ENCODE measurements around the gene MCF2L.

Gene MCF2L

DNA sequence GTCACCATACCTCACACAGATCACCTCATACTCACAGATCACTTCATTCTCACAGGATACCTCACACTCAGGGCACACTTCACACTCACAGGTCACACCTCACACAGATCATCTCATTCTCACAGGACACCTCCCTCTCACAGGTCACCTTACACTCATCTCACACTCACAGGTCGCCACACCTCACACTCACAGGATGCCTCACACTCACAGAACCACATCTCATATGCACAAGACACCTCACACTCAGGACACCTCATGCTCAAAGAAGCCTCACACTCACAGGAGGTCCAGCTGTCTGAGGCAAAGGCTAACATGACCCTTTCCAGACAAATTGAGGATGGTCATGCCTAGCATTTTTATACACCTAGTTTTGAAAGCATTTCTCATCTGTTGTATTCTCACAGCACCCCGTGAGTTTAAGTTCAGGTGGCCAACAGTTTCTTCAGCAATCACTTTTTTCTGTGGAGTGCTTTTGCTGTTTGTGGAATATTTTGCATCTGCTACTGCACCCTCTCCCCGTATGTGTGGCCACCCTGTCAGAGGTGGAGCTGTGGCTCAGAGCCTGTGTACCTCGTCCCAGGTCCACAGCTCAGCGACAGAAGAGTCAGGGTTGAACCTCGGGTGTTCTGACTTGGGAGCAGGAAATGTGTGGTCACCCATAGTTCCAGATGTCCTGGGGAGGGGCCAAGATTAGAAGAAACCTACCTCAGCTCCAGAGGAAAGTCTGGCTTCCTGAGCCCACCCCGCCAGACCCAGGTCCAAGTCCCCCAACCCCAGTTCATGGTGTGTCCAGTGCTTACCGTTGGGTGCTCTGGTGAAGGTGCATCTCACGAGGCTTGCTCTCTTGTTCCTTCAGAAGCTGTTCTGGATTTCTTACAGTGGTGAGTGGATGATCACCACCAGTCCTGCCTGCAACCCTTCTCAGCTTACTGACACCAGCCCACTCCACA is 144.2 kb downstream of the MCF2L start:
- Histone ChIP-seq H3K4me1 (ENCODE audit: control insufficient read depth, insufficient read depth, low read length) (no peaks in the 10 kb centered on the region), H3K27me3 (replicated peaks; ENCODE audit: control insufficient read depth, insufficient read depth, low read length) (peaks cover 26% of the 10 kb centered on the region), H3K4me3 (ENCODE audit: low read length) (no peak overlapping the region), H3K9ac (ENCODE audit: low read length) (no peak overlapping the region), H3K36me3 (ENCODE audit: control insufficient read depth, insufficient read depth, low read length, severe bottlenecking) (no peaks in the 10 kb centered on the region), H3K9me3 (ENCODE audit: control insufficient read depth, low read length) (no peaks in the 10 kb centered on the region)
- no peak for DNase-seq (ENCODE audit: low read depth)

DNA sequence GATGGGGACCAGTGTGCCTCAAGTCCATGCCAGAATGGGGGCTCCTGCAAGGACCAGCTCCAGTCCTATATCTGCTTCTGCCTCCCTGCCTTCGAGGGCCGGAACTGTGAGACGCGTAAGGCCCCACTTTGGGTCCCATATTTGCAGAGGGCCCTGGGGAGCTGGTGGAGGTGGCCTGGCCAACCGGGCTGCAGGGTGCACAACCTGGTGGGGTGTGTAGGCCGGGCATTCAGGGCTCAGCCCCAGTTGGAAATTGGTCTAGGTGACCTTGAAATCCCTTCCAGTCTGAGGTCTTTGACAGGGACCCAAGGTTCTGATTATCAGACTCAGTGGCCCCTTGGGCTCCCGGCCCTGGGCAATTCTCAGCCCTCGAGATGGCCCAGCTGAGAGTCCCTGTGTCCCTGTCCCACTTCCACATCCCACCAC is 144.8 kb downstream of the MCF2L start:
- no peak for DNase-seq (ENCODE audit: low read depth)
- Histone ChIP-seq H3K9me3 (ENCODE audit: control insufficient read depth, low read length) (no peaks in the 10 kb centered on the region), H3K4me3 (ENCODE audit: low read length) (no peak overlapping the region), H3K4me1 (ENCODE audit: control insufficient read depth, insufficient read depth, low read length) (no peaks in the 10 kb centered on the region), H3K9ac (ENCODE audit: low read length) (no peak overlapping the region), H3K36me3 (ENCODE audit: control insufficient read depth, insufficient read depth, low read length, severe bottlenecking) (no peaks in the 10 kb centered on the region), H3K27me3 (replicated peaks; ENCODE audit: control insufficient read depth, insufficient read depth, low read length) (peaks cover 33% of the 10 kb centered on the region)

DNA sequence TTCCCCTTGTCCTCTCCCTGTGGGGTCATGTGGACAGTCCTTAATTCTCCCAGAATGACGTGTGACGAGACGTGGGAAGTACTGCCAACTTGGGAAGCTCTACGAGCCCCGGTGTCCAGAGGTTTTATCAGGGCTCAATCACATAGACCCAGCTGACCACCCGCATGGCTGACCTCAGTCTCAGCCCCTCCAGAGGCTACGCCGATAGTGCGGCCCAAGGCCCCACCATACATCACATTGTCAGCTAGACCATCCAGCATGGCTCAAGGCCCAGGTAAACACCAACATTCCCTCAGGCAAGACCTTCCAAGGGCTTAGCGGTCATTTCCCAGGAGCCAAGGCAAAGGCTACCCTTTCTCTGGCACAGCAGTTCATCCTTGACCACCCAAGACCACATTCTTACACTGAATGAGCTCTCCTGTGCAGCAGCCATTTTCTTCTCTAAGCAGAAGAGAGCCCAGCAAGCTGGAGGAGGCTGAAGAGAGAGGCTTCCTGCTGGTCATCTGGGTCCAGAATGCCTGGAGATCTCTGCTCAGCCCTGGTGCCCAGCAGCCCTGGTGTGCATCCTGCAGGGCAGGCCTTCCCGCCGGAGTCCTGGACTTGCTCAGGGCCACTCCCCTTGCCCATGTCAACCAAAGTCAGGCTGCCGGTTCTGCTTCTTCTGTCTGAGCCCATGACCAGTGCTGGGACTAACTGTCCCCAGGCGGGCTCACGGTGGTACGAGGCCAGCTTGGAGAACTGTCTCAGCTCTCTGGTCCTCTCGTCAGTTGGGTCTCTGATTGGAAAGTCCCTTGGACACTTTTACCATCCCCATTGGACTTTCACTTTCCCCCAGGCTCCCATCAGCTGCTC is 145.7 kb downstream of the MCF2L start:
- Histone ChIP-seq H3K9me3 (ENCODE audit: control insufficient read depth, low read length) (no peaks in the 10 kb centered on the region), H3K27me3 (replicated peaks; ENCODE audit: control insufficient read depth, insufficient read depth, low read length) (peaks cover 40% of the 10 kb centered on the region), H3K4me3 (ENCODE audit: low read length) (no peak overlapping the region), H3K36me3 (ENCODE audit: control insufficient read depth, insufficient read depth, low read length, severe bottlenecking) (no peaks in the 10 kb centered on the region), H3K4me1 (ENCODE audit: control insufficient read depth, insufficient read depth, low read length) (no peaks in the 10 kb centered on the region), H3K9ac (ENCODE audit: low read length) (no peak overlapping the region)
- DNase-seq (ENCODE audit: low read depth): no peak

DNA sequence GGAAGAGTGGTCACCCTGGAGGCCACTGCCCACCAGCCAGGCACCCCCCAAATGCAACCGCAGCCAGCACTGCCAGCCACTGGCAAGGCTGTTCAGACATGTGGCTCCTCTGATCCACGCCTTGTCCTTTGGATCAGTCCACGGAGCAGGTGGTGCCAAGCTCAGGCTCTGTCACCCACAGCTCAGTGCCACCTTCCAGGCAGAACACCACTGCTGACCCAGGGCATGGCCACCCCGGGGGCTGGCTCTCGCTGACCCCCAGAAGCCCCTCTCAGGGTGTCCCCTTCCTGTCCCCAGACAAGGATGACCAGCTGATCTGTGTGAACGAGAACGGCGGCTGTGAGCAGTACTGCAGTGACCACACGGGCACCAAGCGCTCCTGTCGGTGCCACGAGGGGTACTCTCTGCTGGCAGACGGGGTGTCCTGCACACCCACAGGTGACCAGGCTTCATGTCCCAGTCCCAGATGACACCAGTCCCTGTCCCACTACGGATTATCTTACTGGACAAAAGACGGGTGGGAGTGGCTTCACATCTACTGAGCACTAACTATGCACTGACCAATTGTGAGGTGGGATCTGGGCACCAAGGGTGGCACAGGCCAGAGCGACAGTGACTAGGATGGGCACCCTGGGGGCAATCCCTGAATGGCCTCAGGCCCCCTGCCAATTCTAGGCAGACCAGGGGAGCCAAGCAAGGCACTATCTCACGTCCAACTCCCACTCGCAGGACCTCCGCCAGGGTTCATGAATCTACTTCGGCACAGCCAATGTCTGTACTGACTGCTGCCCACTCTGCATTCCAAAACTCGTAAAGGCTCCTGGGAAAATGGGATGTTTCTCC is 146.6 kb downstream of the MCF2L start:
- no peak overlapping the region for H3K9ac ChIP-seq (ENCODE audit: low read length)
- no peak overlapping the region for H3K4me3 ChIP-seq (ENCODE audit: low read length)
- H3K27me3 ChIP-seq (replicated peaks; ENCODE audit: control insufficient read depth, insufficient read depth, low read length): peaks cover 41% of the 10 kb centered on the region
- H3K9me3 ChIP-seq (ENCODE audit: control insufficient read depth, low read length): no peaks in the 10 kb centered on the region
- H3K4me1 ChIP-seq (ENCODE audit: control insufficient read depth, insufficient read depth, low read length): no peaks in the 10 kb centered on the region
- DNase-seq (ENCODE audit: low read depth): no peak
- no peaks in the 10 kb centered on the region for H3K36me3 ChIP-seq (ENCODE audit: control insufficient read depth, insufficient read depth, low read length, severe bottlenecking)

DNA sequence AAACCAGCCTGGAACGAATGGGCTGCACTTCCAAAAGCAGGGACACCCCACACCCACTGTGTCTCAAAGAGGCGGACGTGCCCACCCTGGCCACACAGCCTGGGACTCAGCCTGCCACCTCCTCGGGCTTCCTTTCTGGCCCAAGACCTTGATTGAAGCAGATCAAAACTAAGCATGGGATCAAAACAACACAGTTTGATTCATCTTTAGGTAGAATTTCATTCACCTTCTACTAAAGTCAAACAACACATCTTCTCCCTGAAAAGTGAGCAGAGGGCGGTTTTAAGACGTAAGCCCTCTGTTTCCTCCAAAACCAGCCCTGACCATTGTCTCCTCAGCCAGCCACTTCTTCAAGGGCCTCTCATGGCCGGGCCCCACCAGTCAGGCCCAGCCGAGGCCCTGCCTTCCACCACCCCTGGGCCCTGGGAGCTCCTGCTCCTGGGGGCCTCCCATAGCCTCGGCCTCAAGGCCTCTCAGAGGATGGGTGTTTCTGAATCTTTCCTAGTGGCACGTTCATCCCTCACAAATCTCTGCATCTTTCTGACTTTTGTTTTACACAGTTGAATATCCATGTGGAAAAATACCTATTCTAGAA is 147.3 kb downstream of the MCF2L start:
- Histone ChIP-seq H3K4me3 (ENCODE audit: low read length) (no peak overlapping the region), H3K9me3 (ENCODE audit: control insufficient read depth, low read length) (no peaks in the 10 kb centered on the region), H3K9ac (ENCODE audit: low read length) (no peak overlapping the region), H3K36me3 (ENCODE audit: control insufficient read depth, insufficient read depth, low read length, severe bottlenecking) (no peaks in the 10 kb centered on the region), H3K4me1 (ENCODE audit: control insufficient read depth, insufficient read depth, low read length) (no peaks in the 10 kb centered on the region), H3K27me3 (replicated peaks; ENCODE audit: control insufficient read depth, insufficient read depth, low read length) (peaks cover 35% of the 10 kb centered on the region)
- no peak for DNase-seq (ENCODE audit: low read depth)

DNA sequence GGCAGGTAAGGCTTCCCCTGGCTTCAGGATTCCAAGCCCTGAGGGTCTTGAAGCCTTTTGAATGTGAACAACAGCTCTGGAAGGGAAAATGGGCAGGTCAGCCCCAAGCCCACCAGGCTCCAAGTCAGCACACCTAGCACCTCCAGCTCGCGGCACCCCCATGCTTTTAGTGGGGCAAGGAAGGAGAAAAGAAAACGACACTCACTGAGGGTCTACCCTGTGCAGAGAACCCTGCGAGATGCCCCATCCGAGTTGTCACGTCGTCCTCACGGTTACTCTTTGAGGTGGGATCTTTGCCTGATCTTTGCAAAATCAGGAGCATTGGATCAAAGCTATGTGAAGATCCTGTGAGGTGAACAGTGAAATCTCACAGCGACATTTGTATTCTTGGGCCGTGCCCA is 147.9 kb downstream of the MCF2L start:
- DNase-seq (ENCODE audit: low read depth): no peak
- Histone ChIP-seq H3K4me3 (ENCODE audit: low read length) (no peak overlapping the region), H3K27me3 (replicated peaks; ENCODE audit: control insufficient read depth, insufficient read depth, low read length) (peaks cover 35% of the 10 kb centered on the region), H3K9ac (ENCODE audit: low read length) (no peak overlapping the region), H3K4me1 (ENCODE audit: control insufficient read depth, insufficient read depth, low read length) (no peaks in the 10 kb centered on the region), H3K36me3 (ENCODE audit: control insufficient read depth, insufficient read depth, low read length, severe bottlenecking) (no peaks in the 10 kb centered on the region), H3K9me3 (ENCODE audit: control insufficient read depth, low read length) (no peaks in the 10 kb centered on the region)

DNA sequence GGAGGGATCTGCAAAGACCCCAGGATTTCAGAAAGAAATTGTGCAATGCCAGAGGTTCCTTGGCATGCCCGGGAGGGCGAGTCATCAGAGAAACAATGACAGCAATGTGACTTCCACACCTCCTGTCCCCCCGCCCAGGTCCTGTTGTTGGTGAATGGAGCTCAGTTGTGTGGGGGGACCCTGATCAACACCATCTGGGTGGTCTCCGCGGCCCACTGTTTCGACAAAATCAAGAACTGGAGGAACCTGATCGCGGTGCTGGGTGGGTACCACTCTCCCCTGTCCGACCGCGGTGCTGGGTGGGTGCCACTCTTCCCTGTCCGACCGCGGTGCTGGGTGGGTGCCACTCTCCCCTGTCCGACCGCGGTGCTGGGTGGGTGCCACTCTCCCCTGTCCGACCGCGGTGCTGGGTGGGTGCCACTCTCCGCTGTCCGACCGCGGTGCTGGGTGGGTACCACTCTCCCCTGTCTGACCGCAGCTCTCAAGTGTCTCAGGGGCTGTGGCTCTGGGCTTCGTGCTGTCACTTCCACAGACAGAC is 148.4 kb downstream of the MCF2L start:
- H3K36me3 ChIP-seq (ENCODE audit: control insufficient read depth, insufficient read depth, low read length, severe bottlenecking): no peaks in the 10 kb centered on the region
- peak; percentile 42 for DNase-seq (ENCODE audit: low read depth)

DNA sequence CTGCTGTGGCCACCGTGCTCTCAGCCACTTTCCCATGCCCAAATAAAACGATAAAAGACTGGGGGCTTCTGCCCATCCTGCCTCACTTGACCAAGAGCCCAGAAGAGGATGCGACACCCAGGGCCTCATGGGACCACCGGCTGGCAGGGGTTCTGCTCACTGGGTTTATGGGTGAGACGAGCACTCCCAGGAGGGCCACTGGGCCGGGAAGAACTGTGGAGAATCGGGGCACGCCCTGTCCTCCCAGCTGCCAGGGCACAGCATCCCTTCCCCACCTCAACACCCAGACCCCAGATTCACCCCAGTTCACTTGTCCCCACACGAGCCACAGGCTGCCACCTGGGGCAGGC is 148.9 kb downstream of the MCF2L start:
- Histone ChIP-seq H3K27me3 (replicated peaks; ENCODE audit: control insufficient read depth, insufficient read depth, low read length) (peaks cover 35% of the 10 kb centered on the region), H3K36me3 (ENCODE audit: control insufficient read depth, insufficient read depth, low read length, severe bottlenecking) (no peaks in the 10 kb centered on the region), H3K4me3 (ENCODE audit: low read length) (no peak overlapping the region), H3K9me3 (ENCODE audit: control insufficient read depth, low read length) (no peaks in the 10 kb centered on the region), H3K4me1 (ENCODE audit: control insufficient read depth, insufficient read depth, low read length) (peaks cover 7% of the 10 kb centered on the region), H3K9ac (ENCODE audit: low read length) (no peak overlapping the region)
- DNase-seq (ENCODE audit: low read depth): no peak

More for the DNA sequence above, 148.4 kb downstream of the MCF2L start:
- Histone ChIP-seq H3K9ac (ENCODE audit: low read length) (no peak overlapping the region), H3K9me3 (ENCODE audit: control insufficient read depth, low read length) (no peaks in the 10 kb centered on the region), H3K27me3 (replicated peaks; ENCODE audit: control insufficient read depth, insufficient read depth, low read length) (peaks cover 35% of the 10 kb centered on the region), H3K4me1 (ENCODE audit: control insufficient read depth, insufficient read depth, low read length) (peaks cover 4% of the 10 kb centered on the region), H3K4me3 (ENCODE audit: low read length) (no peak overlapping the region)

DNA sequence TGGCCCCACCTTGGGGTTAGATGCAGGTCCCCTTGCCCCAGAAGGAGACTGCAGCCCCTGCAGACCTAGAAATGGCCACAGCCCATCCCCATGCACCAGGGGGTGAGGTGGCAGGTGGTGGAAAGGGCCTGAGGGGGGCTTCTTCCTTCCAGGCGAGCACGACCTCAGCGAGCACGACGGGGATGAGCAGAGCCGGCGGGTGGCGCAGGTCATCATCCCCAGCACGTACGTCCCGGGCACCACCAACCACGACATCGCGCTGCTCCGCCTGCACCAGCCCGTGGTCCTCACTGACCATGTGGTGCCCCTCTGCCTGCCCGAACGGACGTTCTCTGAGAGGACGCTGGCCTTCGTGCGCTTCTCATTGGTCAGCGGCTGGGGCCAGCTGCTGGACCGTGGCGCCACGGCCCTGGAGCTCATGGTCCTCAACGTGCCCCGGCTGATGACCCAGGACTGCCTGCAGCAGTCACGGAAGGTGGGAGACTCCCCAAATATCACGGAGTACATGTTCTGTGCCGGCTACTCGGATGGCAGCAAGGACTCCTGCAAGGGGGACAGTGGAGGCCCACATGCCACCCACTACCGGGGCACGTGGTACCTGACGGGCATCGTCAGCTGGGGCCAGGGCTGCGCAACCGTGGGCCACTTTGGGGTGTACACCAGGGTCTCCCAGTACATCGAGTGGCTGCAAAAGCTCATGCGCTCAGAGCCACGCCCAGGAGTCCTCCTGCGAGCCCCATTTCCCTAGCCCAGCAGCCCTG is 149.4 kb downstream of the MCF2L start:
- Histone ChIP-seq H3K4me3 (ENCODE audit: low read length) (no peak overlapping the region), H3K9ac (ENCODE audit: low read length) (no peak overlapping the region), H3K9me3 (ENCODE audit: control insufficient read depth, low read length) (no peaks in the 10 kb centered on the region), H3K4me1 (ENCODE audit: control insufficient read depth, insufficient read depth, low read length) (peaks cover 10% of the 10 kb centered on the region), H3K27me3 (replicated peaks; ENCODE audit: control insufficient read depth, insufficient read depth, low read length) (peaks cover 32% of the 10 kb centered on the region), H3K36me3 (ENCODE audit: control insufficient read depth, insufficient read depth, low read length, severe bottlenecking) (no peaks in the 10 kb centered on the region)
- no peak for DNase-seq (ENCODE audit: low read depth)

Measured in adipocyte (in vitro differentiated cells).